ENCODE measurements around the gene PGAM4.

Gene PGAM4

DNA sequence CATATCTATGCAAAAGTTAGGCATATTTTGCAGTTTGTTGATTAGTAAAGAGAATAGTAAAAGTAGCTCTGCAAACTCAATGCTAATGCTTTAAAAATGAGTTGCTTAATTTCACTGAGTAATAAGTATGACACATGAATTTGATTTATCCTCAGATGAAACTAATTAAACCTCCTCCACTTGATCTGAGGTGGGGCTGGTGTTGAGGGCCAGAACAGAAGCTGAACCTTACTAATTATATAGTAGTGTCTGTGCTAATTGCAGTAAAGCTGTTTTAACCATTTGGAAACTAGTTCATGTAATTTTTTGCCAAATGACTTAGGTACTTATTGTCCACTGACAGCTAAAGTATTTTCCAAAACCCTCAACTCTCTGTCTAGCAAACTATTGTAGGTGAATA, 7.7 kb upstream of the PGAM4 start:
- H3K9ac ChIP-seq (ENCODE audit: low read length): no peak overlapping the region
- H2AK5ac ChIP-seq (ENCODE audit: low read length, severe bottlenecking): no peak overlapping the region
- H2BK15ac ChIP-seq (ENCODE audit: low read depth, poor library complexity, severe bottlenecking): no peak overlapping the region

GRCh38 chrX:77975755-77976154, 6.3 kb upstream of the PGAM4 start:
- no peak overlapping the region for H3K23ac ChIP-seq (ENCODE audit: low read length in 2 of 2)
- no peaks in the 10 kb centered on the region for H3K4me1 ChIP-seq (ENCODE audit: control insufficient read depth, insufficient read depth, low read depth, low read length)
- H3K4ac ChIP-seq (ENCODE audit: low read depth in 1 of 2, low read length in 2 of 2): no peak overlapping the region
- no peak overlapping the region for H2AFZ ChIP-seq (ENCODE audit: low read depth, low read length)
- H2AK5ac ChIP-seq (ENCODE audit: low read length, severe bottlenecking): no peak overlapping the region
- no peak overlapping the region for H4K8ac ChIP-seq (ENCODE audit: low read length)
- H3K4me3 ChIP-seq (ENCODE audit: insufficient read depth in 1 of 2, low read depth in 1 of 2, low read length in 2 of 2): no peak overlapping the region
- no peak overlapping the region for H3K18ac ChIP-seq (ENCODE audit: low read depth in 1 of 2, low read length in 2 of 2)
- H3K4me2 ChIP-seq (ENCODE audit: low read length, poor library complexity, severe bottlenecking): no peak overlapping the region
- no CpG with 5 or more reads among the region's 2 CpGs for WGBS
- H4K91ac ChIP-seq (ENCODE audit: low read length): no peak overlapping the region
- no peak overlapping the region for H3K14ac ChIP-seq (ENCODE audit: low read length in 2 of 2)
- no peak overlapping the region for H2BK5ac ChIP-seq (ENCODE audit: low read depth, low read length, poor library complexity, severe bottlenecking)
- no peaks in the 10 kb centered on the region for H3K79me1 ChIP-seq (replicated peaks; ENCODE audit: low read length, poor library complexity, severe bottlenecking)
- no peak overlapping the region for H2BK120ac ChIP-seq (ENCODE audit: low read depth, low read length)
- no peak for DNase-seq
- H2BK12ac ChIP-seq (ENCODE audit: low read length in 2 of 2): no peak overlapping the region
- no peaks in the 10 kb centered on the region for H3K9me3 ChIP-seq (ENCODE audit: control insufficient read depth, low read length)
- no peak overlapping the region for H3K27ac ChIP-seq (ENCODE audit: low read length, poor library complexity, severe bottlenecking)
- H2BK15ac ChIP-seq (ENCODE audit: low read depth, poor library complexity, severe bottlenecking): no peak overlapping the region
- no peak overlapping the region for H3K9ac ChIP-seq (ENCODE audit: low read length)
- no peaks in the 10 kb centered on the region for H3K27me3 ChIP-seq (ENCODE audit: control insufficient read depth in 1 of 2, insufficient read depth in 1 of 2, low read length in 2 of 2)
- no peaks in the 10 kb centered on the region for H3K36me3 ChIP-seq (ENCODE audit: control insufficient read depth in 1 of 2, insufficient read depth in 2 of 2, low read depth in 1 of 2, low read length in 2 of 2)

More for the DNA sequence above, 7.7 kb upstream of the PGAM4 start:
- no peaks in the 10 kb centered on the region for H3K4me1 ChIP-seq (ENCODE audit: control insufficient read depth, insufficient read depth, low read depth, low read length)
- H2AFZ ChIP-seq (ENCODE audit: low read depth, low read length): no peak overlapping the region
- no peak overlapping the region for H3K23ac ChIP-seq (ENCODE audit: low read length in 2 of 2)
- no peaks in the 10 kb centered on the region for H3K9me3 ChIP-seq (ENCODE audit: control insufficient read depth, low read length)
- no peak overlapping the region for H3K4me3 ChIP-seq (ENCODE audit: insufficient read depth in 1 of 2, low read depth in 1 of 2, low read length in 2 of 2)
- no peak overlapping the region for H3K14ac ChIP-seq (ENCODE audit: low read length in 2 of 2)
- no peak overlapping the region for H4K8ac ChIP-seq (ENCODE audit: low read length)
- H3K4me2 ChIP-seq (ENCODE audit: low read length, poor library complexity, severe bottlenecking): no peak overlapping the region
- no peak overlapping the region for H4K91ac ChIP-seq (ENCODE audit: low read length)
- H3K27me3 ChIP-seq (ENCODE audit: control insufficient read depth in 1 of 2, insufficient read depth in 1 of 2, low read length in 2 of 2): no peaks in the 10 kb centered on the region
- H3K36me3 ChIP-seq (ENCODE audit: control insufficient read depth in 1 of 2, insufficient read depth in 2 of 2, low read depth in 1 of 2, low read length in 2 of 2): no peaks in the 10 kb centered on the region
- H2BK120ac ChIP-seq (ENCODE audit: low read depth, low read length): no peak overlapping the region
- no peak for DNase-seq
- H3K79me1 ChIP-seq (replicated peaks; ENCODE audit: low read length, poor library complexity, severe bottlenecking): no peaks in the 10 kb centered on the region
- H3K18ac ChIP-seq (ENCODE audit: low read depth in 1 of 2, low read length in 2 of 2): no peak overlapping the region
- no peak overlapping the region for H2BK12ac ChIP-seq (ENCODE audit: low read length in 2 of 2)
- no peak overlapping the region for H2BK5ac ChIP-seq (ENCODE audit: low read depth, low read length, poor library complexity, severe bottlenecking)
- no peak overlapping the region for H3K4ac ChIP-seq (ENCODE audit: low read depth in 1 of 2, low read length in 2 of 2)
- no peak overlapping the region for H3K27ac ChIP-seq (ENCODE audit: low read length, poor library complexity, severe bottlenecking)

- Histone ChIP-seq H3K9me3 (ENCODE audit: control insufficient read depth, low read length) (no peaks in the 10 kb centered on the region), H2AK5ac (ENCODE audit: low read length, severe bottlenecking) (no peak overlapping the region), H3K4me3 (ENCODE audit: insufficient read depth in 1 of 2, low read depth in 1 of 2, low read length in 2 of 2) (no peak overlapping the region), H3K27ac (ENCODE audit: low read length, poor library complexity, severe bottlenecking) (no peak overlapping the region), H4K8ac (ENCODE audit: low read length) (no peak overlapping the region), H3K18ac (ENCODE audit: low read depth in 1 of 2, low read length in 2 of 2) (no peak overlapping the region), H3K4me1 (ENCODE audit: control insufficient read depth, insufficient read depth, low read depth, low read length) (no peaks in the 10 kb centered on the region), H3K9ac (ENCODE audit: low read length) (no peak overlapping the region), H2AFZ (ENCODE audit: low read depth, low read length) (no peak overlapping the region), H2BK15ac (ENCODE audit: low read depth, poor library complexity, severe bottlenecking) (no peak overlapping the region), H2BK120ac (ENCODE audit: low read depth, low read length) (no peak overlapping the region), H2BK5ac (ENCODE audit: low read depth, low read length, poor library complexity, severe bottlenecking) (no peak overlapping the region), H3K4me2 (ENCODE audit: low read length, poor library complexity, severe bottlenecking) (no peak overlapping the region), H3K4ac (ENCODE audit: low read depth in 1 of 2, low read length in 2 of 2) (no peak overlapping the region), H3K79me1 (replicated peaks; ENCODE audit: low read length, poor library complexity, severe bottlenecking) (no peaks in the 10 kb centered on the region), H3K36me3 (ENCODE audit: control insufficient read depth in 1 of 2, insufficient read depth in 2 of 2, low read depth in 1 of 2, low read length in 2 of 2) (no peaks in the 10 kb centered on the region), H4K91ac (ENCODE audit: low read length) (no peak overlapping the region), H3K23ac (ENCODE audit: low read length in 2 of 2) (no peak overlapping the region), H3K14ac (ENCODE audit: low read length in 2 of 2) (no peak overlapping the region), H3K27me3 (ENCODE audit: control insufficient read depth in 1 of 2, insufficient read depth in 1 of 2, low read length in 2 of 2) (no peaks in the 10 kb centered on the region), H2BK12ac (ENCODE audit: low read length in 2 of 2) (no peak overlapping the region)
- DNase-seq: no peak
- WGBS: no CpG with 5 or more reads among the region's 1 CpG
These were observed 1.8 kb downstream of the PGAM4 start for GRCh38 chrX:77967631-77968030.

DNA sequence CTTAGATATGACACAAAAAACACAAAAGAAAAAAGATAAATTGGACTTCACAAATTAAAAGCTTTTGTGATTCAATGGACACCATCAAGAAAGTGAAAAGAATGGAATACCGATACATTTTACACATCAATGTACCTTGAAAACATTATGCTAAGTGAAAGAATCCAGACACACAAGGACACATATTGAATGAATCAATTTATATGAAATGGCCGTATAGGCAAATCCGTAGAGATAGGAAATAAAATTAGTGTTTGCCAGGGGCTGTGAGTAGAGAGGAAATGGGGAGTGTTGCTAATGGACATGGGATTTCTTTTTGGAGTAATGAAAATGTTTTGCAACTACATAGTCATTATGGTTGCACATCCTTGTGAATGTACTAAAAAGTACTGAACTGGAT, 3.1 kb downstream of the PGAM4 start:
- no peak overlapping the region for H3K4me3 ChIP-seq (ENCODE audit: insufficient read depth in 1 of 2, low read depth in 1 of 2, low read length in 2 of 2)
- WGBS: 100% methylated on average over 2 of the region's 3 CpGs
- no peak overlapping the region for H4K91ac ChIP-seq (ENCODE audit: low read length)
- DNase-seq: no peak
- no peak overlapping the region for H2AFZ ChIP-seq (ENCODE audit: low read depth, low read length)
- H3K18ac ChIP-seq (ENCODE audit: low read depth in 1 of 2, low read length in 2 of 2): no peak overlapping the region
- no peaks in the 10 kb centered on the region for H3K9me3 ChIP-seq (ENCODE audit: control insufficient read depth, low read length)
- no peaks in the 10 kb centered on the region for H3K27me3 ChIP-seq (ENCODE audit: control insufficient read depth in 1 of 2, insufficient read depth in 1 of 2, low read length in 2 of 2)
- H3K27ac ChIP-seq (ENCODE audit: low read length, poor library complexity, severe bottlenecking): no peak overlapping the region
- no peak overlapping the region for H4K8ac ChIP-seq (ENCODE audit: low read length)
- no peak overlapping the region for H2AK5ac ChIP-seq (ENCODE audit: low read length, severe bottlenecking)
- no peak overlapping the region for H3K9ac ChIP-seq (ENCODE audit: low read length)
- no peak overlapping the region for H3K4me2 ChIP-seq (ENCODE audit: low read length, poor library complexity, severe bottlenecking)
- H2BK120ac ChIP-seq (ENCODE audit: low read depth, low read length): no peak overlapping the region
- no peak overlapping the region for H3K4ac ChIP-seq (ENCODE audit: low read depth in 1 of 2, low read length in 2 of 2)
- H2BK5ac ChIP-seq (ENCODE audit: low read depth, low read length, poor library complexity, severe bottlenecking): no peak overlapping the region
- H2BK12ac ChIP-seq (ENCODE audit: low read length in 2 of 2): no peak overlapping the region
- no peak overlapping the region for H3K14ac ChIP-seq (ENCODE audit: low read length in 2 of 2)
- H3K79me1 ChIP-seq (replicated peaks; ENCODE audit: low read length, poor library complexity, severe bottlenecking): peaks cover 1% of the 10 kb centered on the region
- H3K23ac ChIP-seq (ENCODE audit: low read length in 2 of 2): no peak overlapping the region
- no peak overlapping the region for H2BK15ac ChIP-seq (ENCODE audit: low read depth, poor library complexity, severe bottlenecking)
- peaks cover 1% of the 10 kb centered on the region for H3K4me1 ChIP-seq (ENCODE audit: control insufficient read depth, insufficient read depth, low read depth, low read length)
- H3K36me3 ChIP-seq (ENCODE audit: control insufficient read depth in 1 of 2, insufficient read depth in 2 of 2, low read depth in 1 of 2, low read length in 2 of 2): no peaks in the 10 kb centered on the region
